ENCODE data around the gene GLIS2.

Gene GLIS2

GRCh38 chr16:4350365-4350786 is 34.5 kb downstream of the GLIS2 start:
- in situ Hi-C loops (cut with MboI; ENCODE audit: low sequenced_read_pairs) = no loop called here

DNA sequence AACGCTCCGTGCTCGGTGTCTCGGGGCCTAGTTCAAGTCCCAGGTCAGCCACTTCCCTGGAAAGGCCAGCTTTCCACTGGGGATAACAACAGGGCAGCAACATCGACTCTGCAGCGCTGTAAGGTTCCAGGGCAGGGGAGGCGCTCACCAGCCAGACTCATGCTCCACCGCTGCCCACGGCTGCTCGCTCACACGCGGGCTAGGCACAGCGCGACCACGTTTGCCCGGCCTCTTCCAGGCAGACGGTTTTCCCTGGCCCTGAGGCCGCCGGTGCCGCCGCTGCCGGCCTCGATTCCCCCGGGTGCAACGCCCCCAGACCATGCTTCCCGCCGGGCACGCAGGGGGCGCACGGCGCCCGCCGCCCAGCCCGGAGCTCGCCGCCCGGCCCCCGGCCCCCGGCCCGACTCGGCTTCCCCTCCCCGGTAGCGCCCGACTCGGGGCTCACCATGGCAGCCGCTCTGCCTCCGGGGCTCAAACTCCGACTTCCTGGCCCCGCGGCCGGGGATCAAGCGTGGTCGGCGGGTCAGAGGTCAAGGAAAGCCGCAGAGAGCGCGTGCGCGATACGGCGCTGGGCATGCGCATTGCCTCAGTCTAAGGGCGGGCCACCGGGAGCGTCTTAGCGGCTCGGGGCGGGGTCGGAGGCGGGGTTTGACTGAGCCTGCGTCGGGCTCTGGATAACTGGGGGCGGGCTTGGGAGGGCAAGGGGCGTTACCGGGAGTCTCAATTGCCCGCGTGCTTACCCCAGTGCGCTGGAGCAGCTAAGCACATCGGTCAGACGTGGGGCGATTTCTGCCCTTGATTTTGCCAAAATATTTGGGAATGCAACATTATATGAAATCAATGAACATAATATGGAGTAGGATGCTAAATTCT is 35.2 kb downstream of the GLIS2 start, which contains the start of gene PAM16:
PAM16 (minus strand) TSS at position 535 of the 873 bp plus-strand sequence; CDS start at position 448, 87 bp downstream.
- in situ Hi-C loops (cut with MboI; ENCODE audit: low sequenced_read_pairs) = no loop called here

- in situ Hi-C loops (cut with MboI; ENCODE audit: low sequenced_read_pairs) = no loop called here
These were observed 36.0 kb downstream of the GLIS2 start for GRCh38 chr16:4351880-4352279.

- in situ Hi-C loops (cut with MboI; ENCODE audit: low sequenced_read_pairs) = no loop called here
These were observed 37.0 kb downstream of the GLIS2 start for GRCh38 chr16:4352843-4353242.

GRCh38 chr16:4353675-4354074 is 37.8 kb downstream of the GLIS2 start:
- in situ Hi-C loops (cut with MboI; ENCODE audit: low sequenced_read_pairs) = no loop called here

DNA sequence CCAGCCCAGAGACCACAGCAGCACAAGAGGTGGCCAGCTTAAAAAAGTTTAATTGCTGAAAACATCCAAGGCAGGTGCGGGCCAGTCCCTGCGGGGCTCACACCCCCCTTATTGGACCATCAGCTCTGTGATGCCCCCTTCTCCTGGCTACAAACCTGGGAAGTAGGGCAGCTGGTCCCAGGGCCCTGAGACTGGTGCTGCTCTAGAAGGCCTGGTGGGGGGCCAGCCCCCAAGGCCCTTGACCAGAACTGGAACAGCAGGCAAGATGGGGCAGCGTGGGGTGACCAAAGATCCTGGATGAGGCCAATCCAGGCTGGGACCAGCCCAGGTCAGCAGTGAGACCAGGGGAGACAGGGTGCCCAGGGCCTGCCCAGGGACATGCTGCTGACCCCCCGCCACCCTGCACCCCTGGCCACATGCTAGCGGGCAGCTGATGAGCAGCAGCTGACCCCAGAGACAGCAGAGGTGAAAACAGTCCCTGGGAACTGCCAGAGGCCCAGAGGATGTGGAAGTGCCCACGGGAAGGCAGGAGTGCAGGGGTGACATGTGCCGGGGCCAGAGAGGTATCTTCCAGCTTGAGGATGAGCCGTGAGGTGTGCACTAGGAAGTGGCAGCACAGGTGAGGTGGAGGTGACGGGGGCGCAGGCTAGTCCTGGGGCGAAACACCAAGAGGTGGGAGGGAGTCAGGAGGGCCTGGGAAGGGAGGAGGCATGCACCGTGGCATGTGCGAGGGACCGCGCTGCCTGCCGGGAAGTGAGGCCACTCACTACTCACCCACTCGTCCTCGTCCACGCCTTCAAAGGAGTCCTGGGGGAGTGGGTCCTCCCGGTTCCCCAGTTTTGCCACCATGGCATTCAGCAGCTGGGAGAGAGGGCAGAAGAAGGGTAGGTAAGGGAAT is 38.9 kb downstream of the GLIS2 start:
- in situ Hi-C loops (cut with MboI; ENCODE audit: low sequenced_read_pairs) = no loop called here

DNA sequence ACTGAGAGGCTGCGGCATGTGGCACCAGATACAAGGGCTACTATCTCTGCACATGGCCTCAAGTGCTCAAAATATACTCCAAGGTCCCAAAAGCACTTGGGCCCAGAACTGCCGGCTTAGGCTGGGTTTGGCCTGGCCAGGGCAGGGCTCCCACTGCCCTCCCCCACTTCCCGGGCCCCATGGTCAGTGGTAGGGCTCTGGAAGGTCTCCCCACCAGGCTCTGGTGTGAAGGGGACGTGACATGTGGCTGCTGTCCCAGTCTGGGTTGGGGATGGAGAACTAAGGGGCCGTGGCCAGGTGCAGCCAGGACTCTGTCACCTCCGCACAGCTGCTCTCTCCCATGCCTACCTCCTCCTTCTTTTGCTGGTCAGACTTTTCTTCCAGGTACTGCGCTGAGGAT is 41.0 kb downstream of the GLIS2 start:
- in situ Hi-C loops (cut with MboI; ENCODE audit: low sequenced_read_pairs) = no loop called here

GRCh38 chr16:4358236-4358635 is 42.4 kb downstream of the GLIS2 start:
- in situ Hi-C loops (cut with MboI; ENCODE audit: low sequenced_read_pairs) = no loop called here

GRCh38 chr16:4358831-4359561 is 43.1 kb downstream of the GLIS2 start:
- in situ Hi-C loops (cut with MboI; ENCODE audit: low sequenced_read_pairs) = no loop called here

DNA sequence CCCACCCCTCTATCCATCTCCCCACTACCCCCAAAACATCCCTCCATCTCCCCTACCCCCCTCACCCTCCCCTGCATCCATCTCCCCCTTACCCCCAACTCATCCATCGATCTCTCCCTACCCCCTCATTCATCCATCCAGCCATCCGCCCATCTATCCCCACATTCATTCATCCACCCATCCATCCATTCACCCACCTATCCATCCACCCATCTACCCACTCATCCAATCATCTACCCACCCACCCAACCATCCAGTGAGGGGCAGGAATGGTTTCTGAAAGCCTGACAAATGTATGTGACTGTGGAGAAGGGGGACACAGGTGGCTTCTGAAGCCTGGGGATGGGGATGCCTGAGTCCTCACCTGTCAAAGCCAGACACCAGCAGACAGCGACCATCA is 44.0 kb downstream of the GLIS2 start:
- in situ Hi-C loops (cut with MboI; ENCODE audit: low sequenced_read_pairs) = no loop called here

DNA sequence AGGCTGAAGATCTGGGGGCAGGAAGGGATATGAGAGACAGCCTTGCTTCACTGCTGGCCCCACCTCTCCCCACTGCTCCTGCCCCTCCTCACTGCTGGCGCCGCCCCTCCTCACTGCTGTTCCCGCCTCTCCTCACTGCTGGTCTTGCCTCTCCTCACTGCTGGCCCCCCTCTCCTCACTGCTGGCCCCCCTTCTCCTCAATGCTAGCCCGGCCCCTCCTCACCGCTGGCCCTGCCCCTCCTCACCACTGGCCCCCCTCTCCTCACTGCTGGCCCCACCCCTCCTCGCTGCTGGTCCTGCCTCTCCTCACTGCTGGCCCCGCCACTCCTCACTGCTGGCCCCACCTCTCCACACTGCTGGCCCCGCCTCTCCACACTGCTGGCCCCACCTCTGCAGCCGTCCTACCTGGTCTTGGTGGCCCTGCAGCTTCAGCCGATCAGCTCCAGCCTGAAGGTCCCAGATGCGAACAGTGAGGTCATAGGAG is 44.7 kb downstream of the GLIS2 start:
- in situ Hi-C loops (cut with MboI; ENCODE audit: low sequenced_read_pairs) = no loop called here

DNA sequence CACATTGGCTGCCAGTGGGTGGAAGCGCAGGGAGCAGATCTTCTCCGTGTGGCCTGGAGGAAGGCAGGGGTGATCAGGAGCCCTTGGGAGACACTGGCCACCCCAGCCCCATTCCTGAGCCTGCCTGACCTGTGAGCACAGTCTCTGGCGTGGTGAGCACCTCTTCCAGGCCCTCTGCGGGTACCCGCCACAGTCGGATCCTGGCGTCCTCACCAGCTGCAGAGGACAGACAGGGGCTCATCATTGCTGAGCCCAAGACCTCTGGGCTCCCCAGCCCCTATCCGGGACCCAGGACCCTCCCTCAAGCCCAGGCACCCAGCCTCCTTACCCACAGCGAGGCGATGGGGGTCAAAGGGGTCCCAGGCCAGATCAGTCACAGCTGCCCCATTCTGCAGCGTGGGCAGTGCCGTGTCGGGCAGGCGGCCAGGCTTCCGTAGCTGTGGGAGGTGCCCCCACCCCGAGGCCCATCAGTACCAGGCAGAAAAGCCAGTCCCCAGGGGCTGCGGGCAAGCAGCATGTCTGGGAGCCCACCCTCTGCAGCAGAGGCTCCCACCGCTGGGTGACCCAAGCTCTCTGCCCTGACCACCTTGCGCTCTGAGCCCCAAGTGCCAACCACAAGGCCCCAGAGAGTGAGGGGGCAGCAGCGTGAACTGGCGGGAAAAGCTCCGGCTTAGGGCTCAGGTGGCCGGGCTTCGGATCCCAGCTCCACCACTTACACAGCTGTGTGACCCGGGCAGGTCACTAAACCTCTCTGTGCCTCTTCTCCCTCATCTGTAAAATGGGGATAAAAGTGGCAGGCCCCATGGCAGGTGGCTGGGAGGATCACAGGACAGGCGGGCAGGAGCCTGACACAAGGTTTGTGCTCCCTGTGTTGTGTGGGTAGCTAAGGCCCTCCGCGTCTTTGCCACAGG is 45.4 kb downstream of the GLIS2 start:
- in situ Hi-C loops (cut with MboI; ENCODE audit: low sequenced_read_pairs) = no loop called here

- in situ Hi-C loops (cut with MboI; ENCODE audit: low sequenced_read_pairs) = no loop called here
These were observed 46.1 kb downstream of the GLIS2 start for GRCh38 chr16:4361944-4362311.

GRCh38 chr16:4362476-4363135 is 46.7 kb downstream of the GLIS2 start:
- in situ Hi-C loops (cut with MboI; ENCODE audit: low sequenced_read_pairs) = no loop called here

- in situ Hi-C loops (cut with MboI; ENCODE audit: low sequenced_read_pairs) = no loop called here
These were observed 48.5 kb downstream of the GLIS2 start for GRCh38 chr16:4364196-4365013.

GRCh38 chr16:4365014-4365406 is 49.1 kb downstream of the GLIS2 start:
- in situ Hi-C loops (cut with MboI; ENCODE audit: low sequenced_read_pairs) = no loop called here

DNA sequence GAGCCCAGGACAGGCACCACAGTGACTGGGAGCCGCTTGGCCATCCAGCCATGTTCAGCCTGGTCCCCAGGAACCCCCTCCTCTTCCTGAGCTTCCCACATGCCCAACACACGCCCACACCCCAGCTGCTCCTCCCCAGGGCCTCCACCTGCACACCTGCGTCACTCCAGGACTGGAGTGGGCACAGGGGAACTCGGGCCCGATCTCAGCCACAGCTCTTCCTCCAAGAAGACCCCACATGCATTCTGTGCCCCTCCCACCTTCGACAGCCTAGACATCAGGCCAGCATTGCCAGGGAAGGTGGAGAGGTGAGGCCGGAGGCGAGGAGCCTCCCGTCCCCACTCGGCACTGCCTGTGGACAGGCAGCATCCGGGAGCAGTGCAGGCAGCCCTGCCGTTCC is 49.7 kb downstream of the GLIS2 start:
- in situ Hi-C loops (cut with MboI; ENCODE audit: low sequenced_read_pairs) = no loop called here

DNA sequence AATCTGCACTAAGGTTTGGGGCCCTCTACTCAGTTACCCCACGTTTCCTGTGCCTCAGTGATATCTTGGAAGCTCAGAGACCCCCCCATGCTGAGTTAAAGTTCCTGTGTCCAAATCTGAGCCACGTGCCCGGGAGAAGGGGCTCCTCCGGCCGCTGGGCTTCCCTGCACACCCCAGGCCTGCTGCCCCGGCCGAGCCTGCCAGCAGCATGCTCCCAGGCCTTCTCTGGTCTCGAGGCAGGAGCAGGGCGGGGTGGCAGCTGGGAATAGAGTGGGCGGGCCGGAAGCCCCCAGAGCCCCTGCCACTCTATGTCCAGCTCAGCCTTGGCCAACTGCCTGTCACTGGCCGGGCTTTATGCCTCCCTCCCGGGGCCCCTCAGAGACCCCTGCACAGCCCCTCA is 50.1 kb downstream of the GLIS2 start:
- in situ Hi-C loops (cut with MboI; ENCODE audit: low sequenced_read_pairs) = no loop called here
